ENCODE data around the gene ETNK1.

The ETNK1 gene

GRCh38 chr12:22631863-22632463 lies 7.0 kb downstream of the ETNK1 start:
- in situ Hi-C loops (cut with MboI; ENCODE audit: low sequenced_read_pairs): no loop called here

- in situ Hi-C loops (cut with MboI; ENCODE audit: low sequenced_read_pairs): no loop called here
These were observed 9.9 kb downstream of the ETNK1 start for GRCh38 chr12:22634883-22635282.

GRCh38 chr12:22635812-22636211 lies 10.8 kb downstream of the ETNK1 start:
- in situ Hi-C loops (cut with MboI; ENCODE audit: low sequenced_read_pairs): no loop called here

- in situ Hi-C loops (cut with MboI; ENCODE audit: low sequenced_read_pairs): no loop called here
These were observed 15.9 kb downstream of the ETNK1 start for GRCh38 chr12:22640851-22641250.

GRCh38 chr12:22641353-22642053 lies 16.5 kb downstream of the ETNK1 start:
- in situ Hi-C loops (cut with MboI; ENCODE audit: low sequenced_read_pairs): no loop called here

- in situ Hi-C loops (cut with MboI; ENCODE audit: low sequenced_read_pairs): no loop called here
These were observed 23.7 kb downstream of the ETNK1 start for GRCh38 chr12:22648668-22649067.

GRCh38 chr12:22653075-22653474 lies 28.1 kb downstream of the ETNK1 start:
- in situ Hi-C loops (cut with MboI; ENCODE audit: low sequenced_read_pairs): no loop called here

GRCh38 chr12:22653791-22654190 lies 28.8 kb downstream of the ETNK1 start:
- in situ Hi-C loops (cut with MboI; ENCODE audit: low sequenced_read_pairs): no loop called here

- in situ Hi-C loops (cut with MboI; ENCODE audit: low sequenced_read_pairs): no loop called here
These were observed 31.4 kb downstream of the ETNK1 start for GRCh38 chr12:22656376-22656775.

- in situ Hi-C loops (cut with MboI; ENCODE audit: low sequenced_read_pairs): no loop called here
These were observed 31.9 kb downstream of the ETNK1 start for GRCh38 chr12:22656831-22657230.

GRCh38 chr12:22657538-22657937 lies 32.6 kb downstream of the ETNK1 start:
- in situ Hi-C loops (cut with MboI; ENCODE audit: low sequenced_read_pairs): no loop called here

- in situ Hi-C loops (cut with MboI; ENCODE audit: low sequenced_read_pairs): no loop called here
These were observed 33.2 kb downstream of the ETNK1 start for GRCh38 chr12:22658214-22658613.

GRCh38 chr12:22662356-22662755 lies 37.4 kb downstream of the ETNK1 start:
- in situ Hi-C loops (cut with MboI; ENCODE audit: low sequenced_read_pairs): no loop called here

GRCh38 chr12:22665476-22665875 lies 40.5 kb downstream of the ETNK1 start:
- in situ Hi-C loops (cut with MboI; ENCODE audit: low sequenced_read_pairs): no loop called here

GRCh38 chr12:22667122-22667521 lies 42.2 kb downstream of the ETNK1 start:
- in situ Hi-C loops (cut with MboI; ENCODE audit: low sequenced_read_pairs): no loop called here

GRCh38 chr12:22668441-22668840 lies 43.5 kb downstream of the ETNK1 start:
- in situ Hi-C loops (cut with MboI; ENCODE audit: low sequenced_read_pairs): no loop called here

- in situ Hi-C loops (cut with MboI; ENCODE audit: low sequenced_read_pairs): no loop called here
These were observed 45.8 kb downstream of the ETNK1 start for GRCh38 chr12:22670762-22671161.

GRCh38 chr12:22672951-22673350 lies 48.0 kb downstream of the ETNK1 start:
- in situ Hi-C loops (cut with MboI; ENCODE audit: low sequenced_read_pairs): no loop called here

GRCh38 chr12:22677781-22678574 lies 53.0 kb downstream of the ETNK1 start:
- in situ Hi-C loops (cut with MboI; ENCODE audit: low sequenced_read_pairs): no loop called here

GRCh38 chr12:22682663-22683062 lies 57.7 kb downstream of the ETNK1 start:
- in situ Hi-C loops (cut with MboI; ENCODE audit: low sequenced_read_pairs): no loop called here

- in situ Hi-C loops (cut with MboI; ENCODE audit: low sequenced_read_pairs): no loop called here
These were observed 58.2 kb downstream of the ETNK1 start for GRCh38 chr12:22683131-22683530.

All from HL-60/S4 (cell line).